DND-41 (cell line): ENCODE measurements around the gene GIMAP7.

ENCODE experiments used
- CTCF ChIP-seq: IDR thresholded peaks from 2 replicates; pipeline ENCODE4 v1.5.1; 2012; ENCODE audit warnings: borderline replicate concordance, low read length, moderate library complexity, mild to moderate bottlenecking; ENCODE audit not compliant: poor library complexity, severe bottlenecking; ENCODE audit errors: extremely low read depth
- EZH2 ChIP-seq: IDR thresholded peaks from 3 replicates; pipeline ENCODE4 v1.6.1; 2012; ENCODE audit warnings: borderline replicate concordance, low read depth, mild to moderate bottlenecking, moderate library complexity, low read length, inconsistent platforms; ENCODE audit not compliant: severe bottlenecking

GRCh38 chr7:150531704-150532103 lies 17.0 kb downstream of the GIMAP7 start:
- TF ChIP-seq CTCF: no peak
- no peak for TF ChIP-seq EZH2
